ENCODE data around the gene PPFIA2.
A peak's percentile ranks its signal among the peaks of the same experiment; 100 is the strongest.
"Not testable (repeated sequence)": the region's sequence is repeated elsewhere in the genome, so short reads cannot be mapped to it uniquely, and the experiment has no call there.

The PPFIA2 gene

GRCh38 chr12:81683881-81684280 is 75.3 kb downstream of the PPFIA2 start:
- DNase-seq (ENCODE audit: low read depth, low spot score) = no peak
- H3K4me3 ChIP-seq (ENCODE audit: low read length) = no peak overlapping the region

DNA sequence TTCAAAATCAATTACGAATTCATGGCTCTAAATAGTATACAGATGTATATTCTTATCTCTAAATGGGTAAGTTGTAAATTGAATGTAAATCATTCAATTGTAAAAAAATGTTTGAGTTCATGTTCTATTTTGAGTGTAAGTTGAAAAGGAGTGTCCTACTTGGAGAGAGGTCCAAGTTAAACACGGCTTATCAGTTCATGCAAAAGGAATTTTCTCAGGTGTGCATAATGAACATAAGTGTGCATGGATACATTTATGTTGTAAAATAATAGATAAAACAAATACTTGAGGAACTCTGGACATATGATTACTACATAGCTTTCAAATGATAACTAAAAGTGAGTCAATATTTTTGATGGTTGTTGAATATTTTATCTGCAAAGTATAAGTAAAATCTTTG is 79.5 kb downstream of the PPFIA2 start:
- H3K4me3 ChIP-seq (ENCODE audit: low read length) = no peak overlapping the region
- no peak for DNase-seq (ENCODE audit: low read depth, low spot score)

GRCh38 chr12:81670759-81671158 is 88.4 kb downstream of the PPFIA2 start:
- DNase-seq (ENCODE audit: low read depth, low spot score) = no peak
- no peak overlapping the region for H3K4me3 ChIP-seq (ENCODE audit: low read length)

DNA sequence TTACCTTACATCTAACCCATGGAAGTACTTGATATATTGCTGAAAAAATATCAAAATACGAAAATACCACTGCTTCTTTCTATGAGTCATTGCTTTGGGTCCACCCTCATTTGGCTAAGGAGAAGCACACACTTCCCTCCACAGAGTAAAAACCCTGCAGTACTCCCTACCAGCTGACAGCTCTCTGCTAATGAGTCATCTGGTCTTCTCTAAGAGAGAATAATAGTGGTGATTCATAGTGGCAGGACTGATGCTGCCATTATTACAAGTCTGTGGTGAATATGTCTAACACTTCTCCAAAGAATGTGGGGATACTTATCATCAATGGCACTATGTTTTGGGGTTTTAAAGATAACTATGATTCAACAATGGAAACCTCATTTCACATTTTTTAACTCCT is 90.7 kb downstream of the PPFIA2 start:
- no peak overlapping the region for H3K4me3 ChIP-seq (ENCODE audit: low read length)
- no peak for DNase-seq (ENCODE audit: low read depth, low spot score)

GRCh38 chr12:81659310-81659709 is 99.8 kb downstream of the PPFIA2 start:
- not testable (repeated sequence) for H3K4me3 ChIP-seq (ENCODE audit: low read length); DNase-seq (ENCODE audit: low read depth, low spot score)

- H3K4me3 ChIP-seq (ENCODE audit: low read length) = no peak overlapping the region
- peak; percentile 16 for DNase-seq (ENCODE audit: low read depth, low spot score)
Measured at GRCh38 chr12:81644503-81644902, 114.6 kb downstream of the PPFIA2 start.

DNA sequence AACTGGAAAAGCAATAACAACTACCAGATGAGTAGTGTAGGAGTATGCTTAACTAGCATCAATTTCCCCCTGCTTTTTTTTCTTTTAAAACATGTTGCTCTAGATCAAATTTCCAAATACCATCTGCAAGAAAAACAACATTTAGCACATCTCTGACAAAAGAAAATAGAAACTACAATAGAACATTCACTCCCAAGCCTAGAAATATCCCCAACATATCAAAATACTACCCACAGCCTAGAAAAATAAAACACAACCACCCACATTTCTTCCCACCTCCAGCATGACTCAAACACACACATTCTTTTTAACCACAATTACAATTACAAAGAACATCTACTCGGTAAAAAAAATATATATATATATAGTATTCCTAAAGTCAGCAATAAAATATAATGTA is 120.0 kb downstream of the PPFIA2 start:
- no peak for DNase-seq (ENCODE audit: low read depth, low spot score)
- H3K4me3 ChIP-seq (ENCODE audit: low read length) = no peak overlapping the region

GRCh38 chr12:81633127-81633526 is 126.0 kb downstream of the PPFIA2 start:
- no peak for DNase-seq (ENCODE audit: low read depth, low spot score)
- no peak overlapping the region for H3K4me3 ChIP-seq (ENCODE audit: low read length)

GRCh38 chr12:81627336-81628189 is 131.6 kb downstream of the PPFIA2 start:
- peak; percentile 27 for DNase-seq (ENCODE audit: low read depth, low spot score)
- H3K4me3 ChIP-seq (ENCODE audit: low read length) = no peak overlapping the region

DNA sequence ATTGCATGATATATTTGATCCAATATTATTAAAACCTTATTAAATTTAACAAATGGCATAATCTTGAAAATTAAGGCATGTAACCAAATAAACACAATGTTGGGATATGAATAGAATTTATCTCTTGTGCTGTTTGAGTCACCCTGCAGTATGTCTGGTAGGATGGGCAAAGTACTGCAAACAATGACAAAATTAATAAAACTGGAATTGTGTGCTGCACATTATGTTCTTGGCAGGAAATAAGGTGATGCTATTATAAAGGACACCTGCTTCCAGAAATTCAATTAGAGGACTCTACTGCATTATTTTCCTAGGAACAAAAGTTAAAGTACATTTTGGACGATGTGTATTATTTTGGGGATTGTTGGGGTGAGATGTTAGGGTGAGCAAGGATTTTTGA is 132.7 kb downstream of the PPFIA2 start:
- no peak overlapping the region for H3K4me3 ChIP-seq (ENCODE audit: low read length)

DNA sequence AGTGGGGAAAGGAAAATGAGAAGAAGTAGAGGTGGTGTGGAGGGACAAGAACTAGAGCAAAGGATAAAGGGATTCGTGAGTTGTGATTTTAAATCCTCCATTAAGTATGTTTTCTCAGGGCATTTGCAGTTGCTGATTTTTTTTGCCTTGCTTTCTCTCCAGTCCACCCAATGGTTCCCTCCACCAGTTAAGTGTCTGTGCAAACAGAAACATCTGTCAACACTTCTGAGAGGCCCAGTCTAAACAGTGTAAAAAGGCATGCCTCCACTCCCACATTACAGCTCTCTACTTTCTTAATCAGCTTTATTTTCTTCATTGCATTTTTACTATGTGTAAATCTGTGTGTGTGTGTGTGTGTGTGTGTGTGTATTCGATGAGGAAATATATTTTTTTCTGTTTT is 141.2 kb downstream of the PPFIA2 start:
- DNase-seq (ENCODE audit: low read depth, low spot score) = no peak
- no peak overlapping the region for H3K4me3 ChIP-seq (ENCODE audit: low read length)

More for the DNA sequence above, 132.7 kb downstream of the PPFIA2 start:
- no peak for DNase-seq (ENCODE audit: low read depth, low spot score)

DNA sequence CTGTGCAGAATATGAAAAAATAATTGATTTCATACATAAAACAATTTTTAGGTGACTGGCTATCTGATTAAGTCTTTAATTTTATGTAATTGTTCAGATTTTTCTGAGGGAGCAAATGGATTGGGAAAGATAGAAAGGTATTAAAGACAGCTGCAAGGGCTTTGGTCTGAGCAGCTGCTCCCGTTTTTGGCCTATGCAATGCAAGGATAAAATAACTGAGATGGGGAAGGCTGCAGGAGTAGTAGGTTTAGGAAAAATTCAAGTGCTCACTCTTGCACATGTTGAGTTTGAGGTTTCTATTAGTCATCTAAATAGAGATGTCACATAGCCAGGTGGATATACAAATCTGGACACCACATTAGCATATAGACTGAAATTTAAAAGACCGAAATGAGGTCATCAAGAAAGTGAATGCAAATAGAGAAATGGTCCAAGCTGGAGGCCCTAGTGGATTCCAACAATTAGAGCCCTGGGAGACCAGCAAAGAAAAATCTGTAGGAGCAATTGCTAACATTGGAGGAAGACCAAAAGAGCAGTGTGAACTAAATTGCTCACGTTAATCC is 144.0 kb downstream of the PPFIA2 start:
- no peak for DNase-seq (ENCODE audit: low read depth, low spot score)
- no peak overlapping the region for H3K4me3 ChIP-seq (ENCODE audit: low read length)

DNA sequence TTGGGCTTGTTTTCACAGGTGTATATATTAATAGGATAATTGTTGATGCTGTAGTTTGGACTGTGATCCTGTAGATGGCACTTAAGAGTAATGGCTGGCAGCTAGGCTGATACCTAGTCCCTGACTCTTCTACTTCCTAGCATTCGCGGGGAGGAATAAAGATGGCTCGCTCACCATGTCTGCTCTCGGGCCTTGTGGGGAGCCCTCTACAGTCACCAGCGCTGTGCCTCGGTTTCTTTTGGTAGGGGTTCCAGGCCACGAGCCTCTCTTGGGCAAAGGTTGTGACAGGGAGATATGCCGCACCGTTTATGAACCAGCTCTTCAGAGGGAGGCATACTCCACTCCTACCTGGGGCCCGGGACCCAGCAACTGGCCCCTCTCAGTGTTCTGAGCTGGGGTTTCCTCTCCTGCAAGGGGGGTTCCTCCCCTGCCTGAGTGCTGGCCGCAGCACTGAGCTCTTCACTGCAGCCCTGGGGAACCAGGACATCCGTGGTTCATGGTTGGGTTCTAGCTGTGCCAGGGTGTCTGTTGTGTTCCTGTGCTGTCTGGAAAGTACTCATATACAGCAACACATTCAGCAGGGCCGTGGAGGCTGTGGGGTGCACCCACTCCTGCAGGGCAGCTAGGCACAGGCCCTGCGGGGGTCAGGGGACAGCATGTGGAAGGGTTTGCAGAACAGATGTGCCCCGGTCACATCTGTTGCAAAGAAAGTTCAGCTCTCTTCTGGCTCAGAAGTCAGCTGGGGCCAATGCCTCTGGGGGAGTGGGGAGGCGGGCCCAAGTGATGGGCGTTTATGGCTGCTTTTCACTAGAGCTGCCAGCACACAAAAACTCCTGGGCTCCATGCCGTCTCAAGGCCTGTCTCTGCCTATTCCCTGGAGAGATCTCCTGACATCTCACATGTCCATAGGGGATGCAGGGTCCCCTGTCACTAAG is 147.9 kb downstream of the PPFIA2 start:
- H3K4me3 ChIP-seq (ENCODE audit: low read length) = no peak overlapping the region
- peak; percentile 14 for DNase-seq (ENCODE audit: low read depth, low spot score)

- no peak overlapping the region for H3K4me3 ChIP-seq (ENCODE audit: low read length)
- no peak for DNase-seq (ENCODE audit: low read depth, low spot score)
Measured at GRCh38 chr12:81597928-81598604, 161.1 kb downstream of the PPFIA2 start.

- DNase-seq (ENCODE audit: low read depth, low spot score) = no peak
- H3K4me3 ChIP-seq (ENCODE audit: low read length) = no peak overlapping the region
Measured at GRCh38 chr12:81596558-81596957, 162.6 kb downstream of the PPFIA2 start.

GRCh38 chr12:81591256-81591655 is 167.9 kb downstream of the PPFIA2 start:
- no peak for DNase-seq (ENCODE audit: low read depth, low spot score)

DNA sequence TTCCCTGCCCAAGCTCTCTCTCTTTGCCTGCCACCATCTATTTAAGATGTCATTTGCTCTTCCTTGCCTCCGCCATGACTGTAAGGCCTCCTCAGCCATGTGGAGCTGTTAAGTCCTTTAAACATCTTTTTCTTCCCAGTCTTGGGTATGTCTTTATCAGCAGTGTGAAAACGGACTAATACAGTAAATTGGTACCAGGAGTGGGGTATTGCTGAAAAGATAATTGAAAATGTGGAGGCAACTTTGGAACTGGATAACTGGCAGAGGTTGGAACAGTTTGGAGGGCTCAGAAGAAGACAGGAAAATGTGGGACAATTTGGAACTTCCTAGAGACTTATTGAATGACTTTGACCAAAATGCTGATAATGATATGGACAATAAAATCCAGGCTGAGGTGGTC is 168.4 kb downstream of the PPFIA2 start:
- H3K4me3 ChIP-seq (ENCODE audit: low read length); DNase-seq (ENCODE audit: low read depth, low spot score): not testable (repeated sequence)

More at GRCh38 chr12:81591256-81591655, 167.9 kb downstream of the PPFIA2 start:
- no peak overlapping the region for H3K4me3 ChIP-seq (ENCODE audit: low read length)

DNA sequence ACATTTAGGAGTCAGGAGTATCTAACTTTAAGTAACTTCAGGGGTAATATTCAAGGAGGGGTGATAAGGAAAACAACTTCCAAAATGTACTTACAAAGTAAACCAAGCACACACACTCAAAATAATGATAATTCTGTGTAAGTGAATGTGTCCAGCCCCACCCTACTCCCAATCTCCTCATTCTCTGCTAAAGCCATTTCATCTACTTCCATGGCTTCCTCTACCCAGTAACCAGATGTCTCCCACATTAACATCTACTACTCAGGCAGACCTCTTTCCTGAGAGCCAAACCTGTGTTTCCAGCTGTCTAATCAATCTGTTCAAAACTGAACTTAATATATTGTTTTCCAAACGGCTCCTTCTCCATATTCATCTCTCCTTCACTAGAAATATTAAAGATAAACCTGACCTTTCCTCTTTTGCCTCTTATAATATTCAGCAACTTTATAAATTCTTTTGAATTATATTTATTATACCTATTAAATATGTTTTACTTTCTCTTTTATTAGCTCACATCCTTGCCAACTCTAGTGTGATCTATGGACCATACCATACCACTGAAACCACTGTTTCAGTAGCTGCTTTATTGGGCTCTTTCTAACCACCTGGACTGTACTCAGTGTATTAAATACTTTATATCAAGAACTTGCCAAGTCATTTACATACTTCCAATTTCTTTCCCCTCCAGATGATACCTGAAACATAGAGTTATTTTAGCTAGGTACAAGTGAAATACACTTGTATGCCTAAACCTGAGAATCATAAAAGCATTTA is 170.7 kb downstream of the PPFIA2 start:
- no peak overlapping the region for H3K4me3 ChIP-seq (ENCODE audit: low read length)
- no peak for DNase-seq (ENCODE audit: low read depth, low spot score)
